ENCODE results near the gene POLG.

POLG gene

DNA sequence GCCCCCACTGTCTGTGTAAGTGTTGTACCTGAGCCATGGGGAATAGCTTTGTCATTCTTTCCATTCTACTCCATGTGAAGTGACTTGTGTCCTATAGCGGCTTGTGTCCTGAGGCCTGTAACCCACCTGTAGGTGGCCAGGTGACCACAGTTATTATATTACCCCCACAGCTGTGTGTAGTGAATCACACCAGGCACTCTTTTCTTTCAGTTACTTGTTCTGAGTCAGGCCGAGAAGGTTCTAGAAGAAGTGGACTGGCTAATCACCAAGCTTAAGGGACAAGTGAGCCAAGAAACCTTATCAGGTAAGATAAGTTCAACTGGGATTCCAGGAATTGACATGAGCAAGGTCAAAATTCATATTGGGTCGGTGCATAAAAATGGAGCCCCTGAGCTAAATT is 29.2 kb downstream of the POLG start:
- TF ChIP-seq, protein P1, sequence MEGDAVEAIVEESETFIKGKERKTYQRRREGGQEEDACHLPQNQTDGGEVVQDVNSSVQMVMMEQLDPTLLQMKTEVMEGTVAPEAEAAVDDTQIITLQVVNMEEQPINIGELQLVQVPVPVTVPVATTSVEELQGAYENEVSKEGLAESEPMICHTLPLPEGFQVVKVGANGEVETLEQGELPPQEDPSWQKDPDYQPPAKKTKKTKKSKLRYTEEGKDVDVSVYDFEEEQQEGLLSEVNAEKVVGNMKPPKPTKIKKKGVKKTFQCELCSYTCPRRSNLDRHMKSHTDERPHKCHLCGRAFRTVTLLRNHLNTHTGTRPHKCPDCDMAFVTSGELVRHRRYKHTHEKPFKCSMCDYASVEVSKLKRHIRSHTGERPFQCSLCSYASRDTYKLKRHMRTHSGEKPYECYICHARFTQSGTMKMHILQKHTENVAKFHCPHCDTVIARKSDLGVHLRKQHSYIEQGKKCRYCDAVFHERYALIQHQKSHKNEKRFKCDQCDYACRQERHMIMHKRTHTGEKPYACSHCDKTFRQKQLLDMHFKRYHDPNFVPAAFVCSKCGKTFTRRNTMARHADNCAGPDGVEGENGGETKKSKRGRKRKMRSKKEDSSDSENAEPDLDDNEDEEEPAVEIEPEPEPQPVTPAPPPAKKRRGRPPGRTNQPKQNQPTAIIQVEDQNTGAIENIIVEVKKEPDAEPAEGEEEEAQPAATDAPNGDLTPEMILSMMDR (IDR thresholded peaks at IDR 0.05; ENCODE audit: insufficient read depth, low read depth, low read length, missing control alignments): no peak
- no peak overlapping the region for H3K4me3 ChIP-seq (ENCODE audit: low read depth, low read length)
- no peak for DNase-seq (ENCODE audit: low read depth)

DNA sequence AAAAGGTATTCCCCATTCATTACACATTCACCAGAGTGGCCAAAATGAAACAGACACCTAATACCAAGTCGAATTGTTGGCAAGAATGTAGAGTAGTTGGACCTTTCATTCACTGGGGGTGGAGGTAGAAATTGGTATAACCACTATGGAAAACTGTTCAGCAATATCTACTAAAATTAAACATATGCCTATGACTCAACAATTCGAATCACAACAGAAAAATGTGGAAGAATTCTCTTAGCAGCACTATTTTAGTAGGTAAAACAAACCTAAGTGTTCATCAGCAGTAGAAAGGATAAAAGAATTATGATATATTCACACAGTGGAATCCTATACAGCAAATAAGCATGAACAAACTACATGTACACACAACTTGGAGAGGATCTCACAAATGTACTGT is 30.6 kb downstream of the POLG start:
- TF ChIP-seq, protein P1 (IDR thresholded peaks at IDR 0.05; ENCODE audit: insufficient read depth, low read depth, low read length, missing control alignments): no peak
- DNase-seq (ENCODE audit: low read depth): no peak
- no peak overlapping the region for H3K4me3 ChIP-seq (ENCODE audit: low read depth, low read length)

DNA sequence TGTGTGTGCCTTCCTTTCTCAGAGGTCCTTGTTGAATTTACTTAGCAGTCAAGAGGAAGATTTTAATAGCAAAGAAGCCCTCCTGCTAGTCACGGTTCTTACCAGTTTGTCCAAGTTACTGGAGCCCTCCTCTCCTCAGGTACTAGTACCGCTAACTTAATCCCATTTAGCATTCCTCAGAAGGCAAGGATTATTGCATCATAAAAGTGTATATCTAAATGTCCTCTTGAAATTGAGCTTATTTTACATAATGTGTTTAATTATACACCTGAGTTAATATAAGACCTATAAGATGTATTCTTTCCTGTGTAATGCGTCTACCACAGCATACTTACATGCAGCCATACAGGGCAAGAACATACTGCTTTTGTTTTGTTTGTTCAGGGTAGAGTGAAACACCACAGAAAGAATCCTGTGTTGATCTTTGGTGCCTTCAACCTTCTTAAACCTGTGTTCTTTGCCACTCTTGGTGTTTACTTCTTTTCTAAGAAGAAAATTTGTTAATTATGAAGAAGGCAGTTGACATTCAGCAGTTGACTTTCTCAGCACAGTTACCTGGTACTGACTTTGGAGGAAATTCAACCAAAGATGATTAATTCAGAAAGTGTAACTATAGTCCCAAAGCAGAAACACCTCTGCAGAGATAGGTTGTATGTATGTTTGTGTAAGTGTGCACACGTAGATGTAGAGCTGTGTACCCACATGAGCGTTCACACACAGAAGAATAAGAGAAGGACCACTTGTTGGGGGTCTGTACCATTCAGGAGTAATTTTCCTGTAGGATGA is 33.1 kb downstream of the POLG start:
- no peak for DNase-seq (ENCODE audit: low read depth)
- TF ChIP-seq, protein P1 (IDR thresholded peaks at IDR 0.05; ENCODE audit: insufficient read depth, low read depth, low read length, missing control alignments): no peak
- H3K4me3 ChIP-seq (ENCODE audit: low read depth, low read length): no peak overlapping the region

DNA sequence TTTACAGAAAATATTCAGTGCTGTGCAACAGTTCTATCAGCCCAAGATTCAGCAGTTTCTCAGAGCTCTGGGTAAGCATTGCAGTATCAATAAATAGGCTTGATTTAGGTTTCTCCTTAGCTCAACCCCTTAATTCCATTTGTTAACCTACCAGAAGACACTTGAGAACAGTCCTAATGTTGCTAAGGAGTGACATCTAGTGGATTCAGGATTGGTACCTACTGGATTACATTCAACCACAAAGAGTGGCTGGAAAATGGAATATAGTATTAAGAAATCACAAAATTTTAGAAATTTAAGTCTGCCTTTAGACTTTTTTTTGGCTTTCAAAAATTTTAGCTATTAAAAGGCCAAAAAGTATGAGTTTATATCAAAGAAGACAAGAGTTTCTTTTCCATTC is 34.7 kb downstream of the POLG start:
- no peak overlapping the region for H3K4me3 ChIP-seq (ENCODE audit: low read depth, low read length)
- no peak for DNase-seq (ENCODE audit: low read depth)
- TF ChIP-seq, protein P1 (IDR thresholded peaks at IDR 0.05; ENCODE audit: insufficient read depth, low read depth, low read length, missing control alignments): no peak

DNA sequence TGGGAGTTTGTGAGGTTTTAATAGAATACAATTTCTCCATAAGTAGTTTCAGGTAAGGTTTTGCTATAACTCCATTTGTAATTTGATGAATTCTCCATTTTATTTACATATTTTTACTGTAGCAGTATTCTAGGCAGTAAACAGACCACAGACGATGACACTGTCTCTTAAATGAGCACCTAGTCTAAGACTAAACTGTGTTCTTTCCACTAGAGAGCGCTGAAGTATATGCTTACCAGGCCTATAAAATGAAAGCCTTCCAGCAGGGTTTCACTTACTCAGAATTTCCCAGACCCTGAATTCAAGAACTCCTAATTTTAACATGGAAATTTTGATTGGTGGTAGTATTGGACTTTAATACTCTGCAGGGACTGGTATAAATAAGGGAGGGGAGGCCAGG is 41.6 kb downstream of the POLG start:
- H3K4me3 ChIP-seq (ENCODE audit: low read depth, low read length): no peak overlapping the region
- TF ChIP-seq, protein P1 (IDR thresholded peaks at IDR 0.05; ENCODE audit: insufficient read depth, low read depth, low read length, missing control alignments): no peak
- DNase-seq (ENCODE audit: low read depth): no peak

DNA sequence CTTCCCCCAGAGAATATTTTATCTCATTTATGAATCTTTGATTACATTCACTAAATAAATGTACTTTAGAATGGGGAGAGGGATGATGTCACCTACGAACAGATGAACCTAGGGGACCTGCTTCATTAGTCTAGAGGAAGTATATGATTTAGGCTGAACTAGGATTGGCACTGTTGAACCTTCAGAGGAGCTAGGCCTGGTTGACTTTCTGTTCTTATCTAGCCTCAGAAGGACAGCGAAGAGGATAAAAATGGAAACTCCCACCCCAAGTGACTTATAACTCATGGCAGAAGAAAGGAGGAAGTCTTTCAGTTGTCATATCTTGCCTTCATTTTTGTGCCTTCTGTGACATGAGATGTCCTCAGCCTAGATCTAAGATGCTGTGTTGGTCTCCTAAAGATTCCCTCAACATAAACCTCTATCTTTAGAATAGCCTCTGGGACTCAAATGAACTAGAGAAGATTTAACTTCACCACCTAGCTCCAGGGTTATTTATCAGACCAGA is 42.6 kb downstream of the POLG start:
- TF ChIP-seq, protein P1 (IDR thresholded peaks at IDR 0.05; ENCODE audit: insufficient read depth, low read depth, low read length, missing control alignments): no peak
- no peak for DNase-seq (ENCODE audit: low read depth)
- no peak overlapping the region for H3K4me3 ChIP-seq (ENCODE audit: low read depth, low read length)

DNA sequence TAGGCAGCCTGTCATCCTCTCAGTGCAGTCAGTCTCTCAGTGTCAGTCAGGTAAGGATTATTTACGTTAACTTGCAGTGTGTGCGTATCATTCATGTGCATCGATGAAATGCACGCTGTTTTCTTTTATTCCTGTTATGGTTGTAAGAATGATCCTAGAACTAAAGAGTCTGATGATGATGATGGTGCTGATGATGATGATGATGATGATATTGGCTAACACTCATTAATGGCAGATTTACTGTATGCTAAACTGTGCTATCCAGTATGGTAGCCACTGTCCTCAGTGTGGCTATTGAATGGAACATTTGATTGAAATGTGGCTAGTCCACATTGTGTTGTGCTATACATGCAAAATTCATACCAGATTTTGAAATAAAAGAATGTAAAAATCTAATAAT is 51.4 kb downstream of the POLG start:
- H3K4me3 ChIP-seq (ENCODE audit: low read depth, low read length): no peak overlapping the region
- TF ChIP-seq, protein P1 (IDR thresholded peaks at IDR 0.05; ENCODE audit: insufficient read depth, low read depth, low read length, missing control alignments): no peak
- no peak for DNase-seq (ENCODE audit: low read depth)
